ENCODE results near the gene MMP15. TPM values are rescaled to one million over a fixed set of nuclear protein-coding genes. Genes with fewer than 3 reads are reported as not detected.
"Not testable (repeated sequence)": the region's sequence is repeated elsewhere in the genome, so short reads cannot be mapped to it uniquely, and the experiment has no call there.

MMP15 gene
- total RNA-seq, 4 donors from 2014 or later: 13.2 to 142 (median 134) TPM

GRCh38 chr16:58094026-58094425 is 68.5 kb downstream of the MMP15 start:
- TF ChIP-seq CTCF (IDR thresholded peaks at IDR 0.05) (no peak), POLR2A (IDR thresholded peaks at IDR 0.05) (no peak)
- DNase-seq: no peak
- Histone ChIP-seq H3K4me3 (no peak overlapping the region), H3K36me3 (no peaks in the 10 kb centered on the region), H3K27me3 (no peaks in the 10 kb centered on the region), H3K4me1 (no peaks in the 10 kb centered on the region), H3K27ac (no peak overlapping the region), H3K9me3 (no peaks in the 10 kb centered on the region)

GRCh38 chr16:58094791-58095574 is 69.4 kb downstream of the MMP15 start:
- no peak overlapping the region for H3K27ac ChIP-seq
- no peaks in the 10 kb centered on the region for H3K36me3 ChIP-seq
- H3K4me1 ChIP-seq: no peaks in the 10 kb centered on the region
- no peak for DNase-seq
- no peak for TF ChIP-seq POLR2A (IDR thresholded peaks at IDR 0.05)
- H3K4me3 ChIP-seq: no peak overlapping the region
- no peaks in the 10 kb centered on the region for H3K27me3 ChIP-seq
- H3K9me3 ChIP-seq: no peaks in the 10 kb centered on the region

GRCh38 chr16:58095575-58095960 is 70.0 kb downstream of the MMP15 start:
- H3K9me3 ChIP-seq, H3K4me1 ChIP-seq, DNase-seq, H3K27me3 ChIP-seq, H3K4me3 ChIP-seq, H3K27ac ChIP-seq, H3K36me3 ChIP-seq: not testable (repeated sequence)

- no peak for TF ChIP-seq POLR2A (IDR thresholded peaks at IDR 0.05)
- no peak for TF ChIP-seq CTCF (IDR thresholded peaks at IDR 0.05)
- no peak overlapping the region for H3K4me3 ChIP-seq
- no peak overlapping the region for H3K27ac ChIP-seq
- DNase-seq: no peak
- no peaks in the 10 kb centered on the region for H3K27me3 ChIP-seq
- no peaks in the 10 kb centered on the region for H3K36me3 ChIP-seq
- no peaks in the 10 kb centered on the region for H3K4me1 ChIP-seq
- H3K9me3 ChIP-seq: no peaks in the 10 kb centered on the region
These were observed 70.7 kb downstream of the MMP15 start for GRCh38 chr16:58096249-58096648.

Small RNA genes within 50 kb of the gene (small RNA-seq; reads per million reads assigned to genes)
- gene RF00019: 0 reads per million in 2 donors

Other genes with a start within 250 kb of the MMP15 start
- gene KIFC3, start 223.3 kb upstream of the MMP15 start, total RNA-seq: 100 to 1,000 TPM in 3 of 4 donors, 10 to 100 TPM in 1; 29.7 to 530 (median 272) TPM
- 1 to 10 TPM in 2 of 4 donors, not detected in 2; 1.1 to 2.8 TPM for gene CNGB1, start 54.6 kb upstream of the MMP15 start, total RNA-seq
- gene ZNF319, start 25.1 kb upstream of the MMP15 start, total RNA-seq: 10 to 100 TPM in 2 of 4 donors, 1 to 10 TPM in 2; 3.3 to 12.1 (median 8.4) TPM
- 10 to 100 TPM; 25.6 to 80.0 (median 42.7) TPM for gene USB1, start 24.3 kb upstream of the MMP15 start, total RNA-seq
- gene CFAP20, start 103.6 kb downstream of the MMP15 start, total RNA-seq: 10 to 100 TPM in 3 of 4 donors, 1 to 10 TPM in 1; 5.8 to 47.7 (median 31.1) TPM
- gene CSNK2A2, start 172.4 kb downstream of the MMP15 start, total RNA-seq: 10 to 100 TPM; 25.1 to 36.4 (median 29.6) TPM

Data from Peyer's patch (tissue), 4 donors.